Esophagus muscularis mucosa (tissue), 4 donors: ENCODE measurements around the gene ITPR2.

Experiments
- CTCF ChIP-seq, 3 experiments: fragments of 200-600 bp in 2 of 3; fragments of 450-650 bp in 1 of 3; sonication (generic) in 2 of 3; IDR thresholded peaks; one replicate each; pipeline ENCODE4 v1.5.1; 2017 to 2019; ENCODE audit warnings: antibody characterized with exemption in 3 of 3, mild to moderate bottlenecking in 2 of 3, moderate library complexity in 1 of 3
- EP300 ChIP-seq: sonication (generic); formaldehyde crosslinking; IDR thresholded peaks from one replicate; pipeline ENCODE4 v1.6.1; 2017; ENCODE audit warnings: antibody characterized with exemption
- POLR2A ChIP-seq: fragments of 450-650 bp; IDR thresholded peaks from one replicate; pipeline ENCODE4 v1.6.1; 2017; ENCODE audit warnings: antibody characterized with exemption, moderate library complexity, mild to moderate bottlenecking, low read depth

- no peak for TF ChIP-seq CTCF (IDR thresholded peaks at IDR 0.05)
- no peak for TF ChIP-seq POLR2A
- TF ChIP-seq EP300 = no peak
These were observed 492.3 kb downstream of the ITPR2 start for GRCh38 chr12:26340649-26341048.
